Aorta (tissue), 5 donors: ENCODE measurements around the gene ME3. TPM values are rescaled to one million over a fixed set of nuclear protein-coding genes. Genes with fewer than 3 reads are reported as not detected.

Source experiments
- ATAC-seq: fragments of 200-7000 bp; cut with Tn5 transposase; one replicate; pipeline ENCODE4 v1.9.1; 2022; ENCODE audit warnings: moderate library complexity; ENCODE audit not compliant: low FRiP score
- DNase-seq, 2 donors: peaks; one replicate each; pipeline ENCODE4 v3.0.0-alpha.2; 2020
- H3K27ac ChIP-seq, 2 donors: one replicate each; pipeline ENCODE4 v1.5.1; 2013; ENCODE audit warnings: low read length in 2 of 2, mild to moderate bottlenecking in 2 of 2, moderate library complexity in 2 of 2, control low read depth in 1 of 2, inconsistent platforms in 1 of 2, low read depth in 1 of 2
- H3K27me3 ChIP-seq, 2 donors: one replicate each; pipeline ENCODE4 v1.6.1; 2013; ENCODE audit warnings: control low read depth in 1 of 2, low read length in 1 of 2, mild to moderate bottlenecking in 1 of 2, moderate library complexity in 1 of 2; ENCODE audit not compliant: insufficient read depth in 2 of 2, control insufficient read depth in 1 of 2
- H3K36me3 ChIP-seq, 2 donors: one replicate each; pipeline ENCODE4 v1.6.1; 2013; ENCODE audit warnings: control low read depth in 1 of 2, low read length in 1 of 2, mild to moderate bottlenecking in 1 of 2; ENCODE audit not compliant: insufficient read depth in 2 of 2, control insufficient read depth in 1 of 2
- H3K4me1 ChIP-seq, 2 donors: one replicate each; pipeline ENCODE4 v1.6.1; 2013; ENCODE audit warnings: low read length in 2 of 2, control low read depth in 1 of 2, mild to moderate bottlenecking in 1 of 2, moderate library complexity in 1 of 2; ENCODE audit not compliant: insufficient read depth in 2 of 2, control insufficient read depth in 1 of 2
- H3K4me3 ChIP-seq, 2 donors: one replicate each; pipeline ENCODE4 v1.5.1; 2013; ENCODE audit warnings: low read length in 2 of 2, control low read depth in 1 of 2, mild to moderate bottlenecking in 1 of 2
- H3K9me3 ChIP-seq: one replicate; pipeline ENCODE4 v1.6.1; 2013; ENCODE audit warnings: mild to moderate bottlenecking, low read length; ENCODE audit not compliant: control insufficient read depth
- WGBS, 2 donors: extraction: QIAGEN DNeasy Blood & Tissue Kit; methylation state at CpG; one replicate each; pipeline ENCODE4 v1.1.7; 2013; 5-methylcytosine and 5-hydroxymethylcytosine counted together
- intact Hi-C, 2 donors: fragments of 100-400 bp; cut with DNase I; formaldehyde crosslinking; loops; one replicate each; pipeline versions ENCODE4 v1.14.2 to v1.15.0; 2022
- polyA plus RNA-seq, 2 donors: library from polyadenylated mRNA; stranded (reverse); fragments of 200-250 nt; gene quantifications; one replicate each; pipeline ENCODE4 v1.2.3, GENCODE V29; 2013
- total RNA-seq, 2 donors: library from RNA; stranded (reverse); fragmentation: NEBNext Ultra II Directional; extraction: Animal tissue kit (Norgen Biotek cat#: 25700); gene quantifications; one replicate each; pipeline ENCODE4 v1.2.1, GENCODE V29; 2021
- donor health status: healthy with polysubstance abuse.
- donor health status: Bipolar disorder and iron deficiency.
- donor health status: DM: no; HTN: no; CAD: no.
- donor health status: DM: no; HTN: no; CAD: no.
- donor health status: DM: yes; HTN: yes; CAD: no.

Gene ME3
- total and polyA plus RNA-seq, 4 donors = 9.5 to 41.0 (median 28.6) TPM

DNA sequence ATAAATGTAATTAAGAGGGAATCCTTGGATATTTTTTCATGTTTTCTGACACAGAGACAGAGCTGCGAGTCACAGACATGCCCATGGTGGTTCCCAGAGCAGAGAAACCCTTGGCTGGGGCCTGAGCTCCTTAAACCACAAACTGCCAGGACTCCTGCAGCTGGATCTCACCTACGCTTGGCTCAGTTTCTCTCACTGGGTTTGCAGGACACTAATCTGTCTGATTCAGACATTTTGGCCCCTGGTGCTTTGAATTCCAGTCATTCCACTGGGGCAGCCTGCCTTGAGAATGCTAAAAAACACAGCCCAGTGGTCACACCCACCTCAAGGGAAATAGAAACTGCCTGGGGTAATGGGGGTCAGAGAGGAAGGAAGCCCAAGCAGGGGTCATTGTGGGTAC, 175.1 kb downstream of the ME3 start:
- Histone ChIP-seq H3K4me1 (peaks cover 0 to 9% of the 10 kb centered on the region in 2 donors), H3K4me3 (no peak overlapping the region), H3K27ac (no peak overlapping the region), H3K36me3 (peaks cover 0 to 2% of the 10 kb centered on the region in 2 donors), H3K9me3 (no peaks in the 10 kb centered on the region), H3K27me3 (no peaks in the 10 kb centered on the region)
- intact Hi-C loops = no loop called here
- 21 to 32% methylated on average over 2 of the region's 2 CpGs for WGBS, 2 donors
- no peak for DNase-seq
- no peak for ATAC-seq

DNA sequence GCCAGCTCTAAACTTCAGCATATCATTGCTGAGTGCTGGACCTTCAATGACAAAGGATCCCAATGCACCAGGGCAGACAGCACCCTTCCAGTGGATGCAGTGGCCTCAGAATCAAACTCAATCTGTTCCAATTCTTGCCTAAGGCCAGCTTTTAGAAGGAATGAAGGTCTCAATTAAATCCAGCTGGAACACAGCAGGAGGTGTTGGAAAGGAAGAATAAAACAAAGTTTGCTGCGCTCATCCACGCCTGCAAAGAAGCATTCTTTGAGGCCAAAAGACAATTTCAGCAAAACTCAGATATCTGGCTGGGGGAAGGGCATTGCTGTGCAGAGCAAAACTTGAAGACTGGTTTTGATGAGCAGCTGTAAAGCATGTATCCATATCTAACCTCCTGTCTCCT, 177.1 kb downstream of the ME3 start:
- H3K36me3 ChIP-seq = peaks cover 0 to 2% of the 10 kb centered on the region in 2 donors
- H3K4me1 ChIP-seq = peaks cover 0 to 9% of the 10 kb centered on the region in 2 donors
- no peak overlapping the region for H3K4me3 ChIP-seq
- H3K27me3 ChIP-seq = no peaks in the 10 kb centered on the region
- intact Hi-C loops = no loop called here
- H3K9me3 ChIP-seq = no peaks in the 10 kb centered on the region
- no peak for DNase-seq
- WGBS, 2 donors = 91 to 96% methylated on average over 2 of the region's 2 CpGs
- no peak overlapping the region for H3K27ac ChIP-seq
- ATAC-seq = no peak

DNA sequence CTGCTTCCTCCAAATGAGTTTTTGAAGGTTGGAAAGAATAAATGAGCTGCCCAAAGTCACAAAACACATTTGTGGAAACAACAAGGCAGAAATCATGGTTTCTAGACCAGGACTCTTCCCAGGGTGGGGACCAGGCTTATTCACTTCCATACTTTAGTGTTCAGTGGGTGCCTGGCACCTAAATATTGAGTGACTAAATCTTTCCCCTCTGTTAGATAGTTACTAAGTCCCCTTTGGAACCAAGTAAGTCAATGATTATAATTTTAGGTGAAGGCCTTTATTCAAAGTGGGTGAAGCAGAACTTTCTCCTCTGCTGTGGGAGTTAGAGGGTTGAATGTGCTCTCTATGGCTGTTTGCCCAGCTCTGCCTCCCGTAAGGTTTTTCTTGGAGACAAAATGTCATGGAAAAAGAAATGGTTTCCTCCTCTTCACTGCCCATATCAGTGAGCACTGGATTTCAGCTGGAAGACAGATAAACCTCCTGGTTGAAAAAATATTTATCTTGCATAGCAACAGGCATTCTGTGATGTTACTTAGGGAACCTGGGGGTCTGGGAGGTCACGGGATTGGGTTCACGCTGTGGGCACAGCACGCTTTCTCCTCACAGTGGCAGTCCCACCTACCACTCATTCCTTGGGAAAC, 179.9 kb downstream of the ME3 start:
- DNase-seq = peak in 1 of 2 donors; percentile 51

DNA sequence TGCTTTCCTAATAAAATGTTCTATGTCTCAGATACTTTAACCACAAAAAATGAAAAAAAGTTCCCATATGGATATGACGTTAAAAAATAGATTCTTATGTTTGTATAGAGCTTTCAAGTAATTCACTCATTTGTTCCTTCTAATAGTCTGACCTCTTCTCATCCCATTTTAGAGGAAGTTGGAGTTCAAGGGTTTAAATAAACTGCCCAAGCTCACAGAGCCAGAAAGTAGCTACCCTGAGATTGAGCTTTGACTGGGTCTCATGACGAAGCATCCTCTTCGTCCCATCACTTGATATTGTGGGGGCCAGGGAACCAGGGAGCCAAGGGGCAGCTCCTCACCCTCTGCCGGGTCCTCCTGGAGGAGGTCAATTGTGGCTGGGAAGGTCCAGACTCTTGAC, 181.4 kb downstream of the ME3 start:
- no peak for ATAC-seq
- no peaks in the 10 kb centered on the region for H3K27me3 ChIP-seq
- 51 to 59% methylated on average over 4 of the region's 4 CpGs for WGBS, 2 donors
- H3K36me3 ChIP-seq = no peaks in the 10 kb centered on the region
- H3K9me3 ChIP-seq = no peaks in the 10 kb centered on the region
- intact Hi-C loops = no loop called here
- no peak overlapping the region for H3K4me3 ChIP-seq
- peaks cover 0 to 5% of the 10 kb centered on the region in 2 donors for H3K4me1 ChIP-seq
- DNase-seq = no peak
- H3K27ac ChIP-seq = no peak overlapping the region

More for the DNA sequence above, 179.9 kb downstream of the ME3 start:
- no peaks in the 10 kb centered on the region for H3K36me3 ChIP-seq
- WGBS, 2 donors = 10 to 15% methylated on average over 4 of the region's 4 CpGs
- H3K4me3 ChIP-seq = no peak overlapping the region
- H3K27ac ChIP-seq = peak overlapping the region; percentile 1 to 35
- intact Hi-C loops = no loop called here
- ATAC-seq = peak; percentile 37
- H3K9me3 ChIP-seq = no peaks in the 10 kb centered on the region
- no peaks in the 10 kb centered on the region for H3K27me3 ChIP-seq
- H3K4me1 ChIP-seq = peaks cover 0 to 6% of the 10 kb centered on the region in 2 donors

- DNase-seq (no peak), ATAC-seq (no peak)
- Histone ChIP-seq H3K27ac (no peak overlapping the region), H3K36me3 (no peaks in the 10 kb centered on the region), H3K27me3 (no peaks in the 10 kb centered on the region), H3K4me3 (no peak overlapping the region), H3K9me3 (no peaks in the 10 kb centered on the region), H3K4me1 (peaks cover 0 to 5% of the 10 kb centered on the region in 2 donors)
- intact Hi-C loops = no loop called here
Observed at GRCh38 chr11:86490582-86490981, 181.8 kb downstream of the ME3 start.

- no peak overlapping the region for H3K4me3 ChIP-seq
- no peaks in the 10 kb centered on the region for H3K9me3 ChIP-seq
- H3K27me3 ChIP-seq = no peaks in the 10 kb centered on the region
- peaks cover 0 to 5% of the 10 kb centered on the region in 2 donors for H3K4me1 ChIP-seq
- no peak overlapping the region for H3K27ac ChIP-seq
- intact Hi-C loops = no loop called here
- no peak for DNase-seq
- H3K36me3 ChIP-seq = no peaks in the 10 kb centered on the region
- WGBS, 2 donors = 95 to 97% methylated on average over 3 of the region's 3 CpGs
- ATAC-seq = no peak
Observed at GRCh38 chr11:86489442-86489841, 183.0 kb downstream of the ME3 start.

GRCh38 chr11:86488553-86488952, 183.9 kb downstream of the ME3 start:
- ATAC-seq = no peak
- Histone ChIP-seq H3K36me3 (no peaks in the 10 kb centered on the region), H3K4me3 (no peak overlapping the region), H3K4me1 (peaks cover 4 to 7% of the 10 kb centered on the region in 2 donors), H3K27me3 (no peaks in the 10 kb centered on the region), H3K27ac (no peak overlapping the region), H3K9me3 (no peaks in the 10 kb centered on the region)
- no peak for DNase-seq
- 90% methylated on average over 4 of the region's 4 CpGs for WGBS, 2 donors
- intact Hi-C loops = no loop called here

DNA sequence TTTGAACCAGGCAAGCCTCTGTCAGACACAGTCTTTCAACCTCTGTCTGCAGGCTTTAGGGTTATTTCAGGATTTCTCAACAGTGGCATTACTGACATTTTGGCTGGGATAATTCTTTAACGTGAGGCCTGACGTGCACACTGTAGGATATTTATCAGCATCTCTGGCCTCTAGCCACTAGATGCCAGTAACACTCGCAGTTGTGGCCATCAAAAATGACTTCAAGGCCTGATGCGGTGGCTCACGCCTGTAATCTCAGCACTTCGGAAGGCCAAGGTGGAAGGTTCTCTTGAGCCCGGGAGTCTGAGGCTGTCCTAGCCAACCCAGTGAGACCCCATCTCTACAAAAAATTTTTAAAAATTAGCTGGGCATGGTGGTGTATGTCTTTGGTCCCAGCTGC, 184.7 kb downstream of the ME3 start:
- WGBS, 2 donors = 84 to 88% methylated on average over 7 of the region's 7 CpGs

DNA sequence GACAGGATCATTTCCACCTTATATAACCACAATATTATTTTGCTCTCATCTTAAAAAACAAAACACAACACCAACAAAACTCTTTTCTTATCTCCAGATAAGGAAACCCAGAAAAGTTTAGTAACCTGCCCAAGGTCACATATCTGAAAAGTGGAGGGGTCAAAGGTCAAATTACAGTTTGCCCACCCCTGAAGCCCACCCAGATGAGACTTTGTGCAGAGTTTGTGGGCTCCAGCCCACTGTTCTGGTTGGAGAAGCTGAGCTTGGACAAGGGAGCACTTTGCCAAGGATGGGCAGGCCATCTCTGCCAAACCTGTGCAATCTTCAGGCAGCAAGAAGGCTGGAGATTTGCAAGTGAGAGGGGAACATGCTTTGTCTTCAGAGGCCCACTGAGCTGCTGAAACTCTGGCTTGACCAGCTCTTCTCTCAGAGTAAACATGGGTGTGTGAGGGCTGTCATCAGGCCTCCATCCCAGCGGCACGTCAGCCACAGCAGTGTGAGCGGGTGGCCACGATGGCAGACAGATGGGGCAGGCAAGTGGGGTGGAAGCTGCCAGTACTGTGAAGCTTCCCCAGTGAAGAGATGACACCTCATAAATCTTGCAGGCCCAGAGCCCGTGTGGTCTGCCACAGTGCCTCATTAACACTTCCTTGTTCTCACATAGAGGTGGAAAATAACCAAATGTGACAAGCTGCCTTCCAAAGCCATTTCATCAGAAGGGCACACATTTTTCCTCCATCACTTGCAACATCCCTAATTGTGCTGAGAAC, 186.0 kb downstream of the ME3 start:
- intact Hi-C loops = no loop called here
- Histone ChIP-seq H3K9me3 (no peaks in the 10 kb centered on the region), H3K27me3 (no peaks in the 10 kb centered on the region), H3K4me1 (peaks cover 2 to 8% of the 10 kb centered on the region in 2 donors), H3K36me3 (no peaks in the 10 kb centered on the region), H3K27ac (no peak overlapping the region), H3K4me3 (no peak overlapping the region)
- ATAC-seq (no peak), DNase-seq (no peak)
- 78 to 83% methylated on average over 5 of the region's 5 CpGs for WGBS, 2 donors

More for the DNA sequence above, 184.7 kb downstream of the ME3 start:
- no peaks in the 10 kb centered on the region for H3K27me3 ChIP-seq
- intact Hi-C loops = no loop called here
- H3K36me3 ChIP-seq = no peaks in the 10 kb centered on the region
- H3K9me3 ChIP-seq = no peaks in the 10 kb centered on the region
- H3K4me3 ChIP-seq = no peak overlapping the region
- no peak overlapping the region for H3K27ac ChIP-seq
- peaks cover 2 to 8% of the 10 kb centered on the region in 2 donors for H3K4me1 ChIP-seq
- no peak for ATAC-seq
- no peak for DNase-seq
